Activated CD4-positive, alpha-beta T cell treated with anti-CD3 and anti-CD28 coated beads, Interleukin-2, Interleukin-6, amounts not matched to agents 100 ng/mL and 50 ng/mL, durations not matched to agents 16 hours and 8 hours (primary cell): ENCODE results near the gene GDI1.

Source experiments
- DNase-seq: peaks from one replicate; pipeline ENCODE4 v3.0.0-alpha.2; 2020

GDI1 gene

DNA sequence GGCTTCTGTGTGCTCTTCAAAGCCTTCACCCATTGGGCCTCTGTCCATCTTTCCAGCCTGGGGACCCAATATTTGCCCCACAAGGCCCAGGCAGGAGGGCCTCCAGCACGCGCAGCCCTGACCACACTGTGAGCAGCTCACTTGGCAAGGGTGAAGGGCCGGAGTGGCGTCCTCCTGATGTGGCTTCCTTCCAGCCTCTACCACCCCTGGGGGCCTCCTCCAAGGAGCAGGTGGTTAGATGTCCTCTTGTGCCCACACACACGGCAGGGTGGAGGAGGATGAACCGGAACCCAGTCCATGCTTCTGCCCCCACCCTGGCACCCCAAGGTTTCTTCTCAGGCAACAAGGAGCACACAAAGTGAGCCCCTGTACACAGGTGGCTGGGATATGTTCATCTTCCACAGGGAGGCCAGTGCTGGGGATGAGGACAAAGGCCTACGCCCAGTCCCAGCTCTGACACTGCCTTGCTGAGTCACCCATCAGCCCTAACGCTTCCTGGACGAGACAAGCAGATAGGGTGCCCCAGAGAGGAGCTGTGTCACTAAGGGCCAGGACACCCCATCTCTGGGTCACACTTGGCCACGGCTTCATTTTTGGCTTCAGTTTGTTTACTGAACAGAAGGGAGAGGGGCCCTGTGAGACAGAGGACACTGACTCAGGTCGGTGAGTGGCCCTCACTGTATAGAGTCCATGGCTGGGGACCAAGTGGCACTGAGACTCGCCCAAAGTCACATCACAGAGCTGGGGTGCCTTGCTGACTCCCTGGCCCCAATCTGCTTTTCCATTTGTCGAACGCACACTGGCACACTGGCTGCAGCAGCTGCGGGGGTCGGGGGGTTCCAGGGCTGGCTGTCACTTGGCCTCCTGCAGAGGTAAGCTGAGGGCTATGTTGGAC lies 47.5 kb downstream of the GDI1 start:
- DNase-seq, result peak; percentile 23

DNA sequence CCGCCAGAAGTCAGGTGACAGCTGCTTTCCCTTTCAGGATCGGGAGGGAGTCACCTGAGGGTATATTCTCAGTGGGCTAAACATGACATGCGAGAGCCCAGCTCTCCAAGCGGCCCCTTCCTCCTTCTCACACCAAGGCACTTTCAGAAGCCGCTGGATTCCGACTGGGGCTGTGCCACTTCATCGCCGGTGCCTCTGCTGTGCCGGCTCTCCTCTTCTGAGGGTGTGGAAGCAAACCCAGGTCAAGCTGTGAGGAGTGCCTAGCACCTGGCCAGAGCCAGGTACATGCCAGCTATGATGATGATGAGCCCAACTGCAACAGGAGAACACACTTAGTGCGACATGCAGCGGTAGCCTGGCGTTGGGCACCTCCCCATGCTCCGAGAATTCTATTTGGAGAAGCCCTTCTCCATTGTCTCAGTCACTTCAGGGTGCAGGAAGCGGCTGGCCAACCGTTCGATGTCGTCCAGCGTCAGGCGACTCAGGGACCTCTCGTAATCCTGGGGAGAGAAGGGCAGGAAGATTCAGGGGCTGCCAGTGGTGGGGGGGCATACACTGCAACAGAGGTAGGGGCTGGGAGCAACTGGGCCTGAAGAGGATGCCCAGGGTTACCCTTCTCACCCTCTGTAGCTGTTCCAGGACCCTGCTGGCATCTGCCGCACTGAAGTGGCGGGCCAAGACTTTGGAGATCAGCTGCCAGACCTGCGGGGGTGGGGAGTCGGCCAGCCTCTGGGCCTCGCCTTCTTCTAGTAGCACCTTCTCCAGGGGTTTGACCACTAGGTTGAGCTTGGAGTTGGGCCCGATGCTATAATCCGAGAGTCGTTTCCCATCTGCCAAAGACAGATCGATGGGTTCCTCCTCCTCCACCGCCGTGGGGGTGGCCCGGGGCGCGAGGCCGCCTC lies 48.4 kb downstream of the GDI1 start:
- no peak for DNase-seq

DNA sequence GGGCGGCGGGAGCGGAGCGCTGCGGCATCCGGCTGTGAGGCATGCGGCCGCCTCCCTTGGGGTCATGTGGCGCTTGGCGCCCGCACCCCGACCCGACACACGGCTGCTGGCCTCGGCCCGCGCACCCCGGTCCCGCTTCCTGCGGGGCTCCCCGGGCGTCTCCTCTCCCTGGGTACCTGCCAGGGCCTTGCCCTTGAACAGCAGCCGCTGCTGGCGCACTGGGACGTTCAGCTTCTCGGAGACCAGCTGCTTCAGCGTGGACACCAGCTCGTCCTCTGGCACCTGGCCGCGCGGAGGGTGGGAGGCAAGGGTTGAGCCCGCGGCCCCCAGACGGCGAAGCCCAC lies 49.1 kb downstream of the GDI1 start:
- peak; percentile 43 for DNase-seq

DNA sequence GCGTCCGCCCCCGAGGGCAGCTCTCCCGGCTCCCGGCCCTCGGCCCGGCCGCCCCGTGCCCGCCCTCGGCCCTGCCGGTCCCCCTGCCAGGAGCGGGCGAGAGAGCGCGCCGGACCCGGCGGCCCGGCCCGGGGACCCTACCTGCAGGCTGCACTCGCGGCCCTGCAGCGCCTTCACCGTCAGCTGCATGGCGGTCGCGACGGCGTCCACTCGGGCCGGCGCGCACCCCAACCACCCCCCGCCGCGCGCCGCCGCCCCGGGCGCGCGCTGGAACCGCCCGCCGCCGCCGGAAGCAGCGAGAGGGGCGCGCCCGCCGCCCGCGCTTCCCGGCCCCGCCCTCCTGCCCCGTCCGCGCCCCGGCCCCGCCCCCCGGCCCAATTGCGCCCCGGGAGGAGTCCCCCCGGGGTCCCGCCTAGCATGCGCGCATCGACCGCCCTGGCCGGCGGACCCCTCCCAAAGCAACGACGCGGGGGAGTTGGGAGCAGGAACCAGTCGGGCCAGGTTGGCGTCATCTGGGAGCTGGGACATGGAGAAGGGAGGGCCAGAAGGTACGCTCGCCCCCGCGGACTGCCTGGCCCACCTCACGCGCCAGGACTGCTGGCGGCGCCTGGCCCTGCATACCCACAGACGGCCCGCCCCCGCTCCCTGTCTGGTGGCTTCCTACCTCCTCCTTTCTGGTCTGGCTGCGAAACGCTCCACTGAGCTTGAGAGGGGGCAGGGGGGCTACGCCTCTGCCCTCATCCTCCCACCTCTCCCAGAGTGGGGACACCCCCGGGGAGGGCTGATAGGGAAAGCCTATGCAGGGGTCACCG lies 49.6 kb downstream of the GDI1 start, which contains the start of gene UBL4A:
Gene UBL4A (minus strand): TSS at position 220 of the 812 bp plus-strand sequence. CDS start 31 bp downstream, at position 189.
- DNase-seq, result peak; percentile 71

DNA sequence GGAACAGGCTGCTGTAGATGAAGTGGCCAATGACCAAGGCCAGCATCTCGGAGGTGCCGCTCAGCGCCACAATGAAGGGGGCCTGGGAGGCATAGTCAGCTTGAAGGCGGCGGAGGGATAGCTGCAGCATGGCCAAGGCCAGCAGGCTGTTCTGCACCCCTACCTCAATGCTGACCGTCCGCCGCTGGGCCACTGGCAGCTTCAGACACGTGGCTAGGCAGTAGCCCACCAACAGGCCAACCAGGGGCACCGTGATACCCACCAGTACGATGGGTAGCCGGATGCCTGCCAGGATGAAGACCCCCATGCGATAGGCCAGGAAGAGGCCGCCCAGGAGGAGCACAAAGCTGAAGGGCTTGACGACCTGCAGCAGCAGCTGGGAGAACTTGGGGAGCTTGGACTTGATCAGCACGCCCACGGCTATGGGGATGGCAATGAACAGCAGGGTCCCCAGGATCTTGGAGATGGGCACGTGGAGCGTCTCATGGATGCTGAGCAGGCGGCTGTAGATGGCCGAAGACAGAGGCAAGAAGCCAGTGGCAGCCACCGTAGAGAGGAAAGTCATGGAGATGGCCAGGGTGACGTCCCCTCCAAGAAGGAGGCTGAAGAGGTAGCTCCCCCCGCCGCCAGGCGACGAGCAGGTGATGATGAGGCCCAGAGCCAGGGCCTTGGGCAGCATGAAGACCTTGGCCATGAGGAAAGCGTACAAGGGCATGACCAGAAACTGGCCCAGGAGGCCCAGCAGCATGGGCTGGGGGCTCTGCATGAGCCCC lies 50.8 kb downstream of the GDI1 start:
- DNase-seq, result no peak

DNA sequence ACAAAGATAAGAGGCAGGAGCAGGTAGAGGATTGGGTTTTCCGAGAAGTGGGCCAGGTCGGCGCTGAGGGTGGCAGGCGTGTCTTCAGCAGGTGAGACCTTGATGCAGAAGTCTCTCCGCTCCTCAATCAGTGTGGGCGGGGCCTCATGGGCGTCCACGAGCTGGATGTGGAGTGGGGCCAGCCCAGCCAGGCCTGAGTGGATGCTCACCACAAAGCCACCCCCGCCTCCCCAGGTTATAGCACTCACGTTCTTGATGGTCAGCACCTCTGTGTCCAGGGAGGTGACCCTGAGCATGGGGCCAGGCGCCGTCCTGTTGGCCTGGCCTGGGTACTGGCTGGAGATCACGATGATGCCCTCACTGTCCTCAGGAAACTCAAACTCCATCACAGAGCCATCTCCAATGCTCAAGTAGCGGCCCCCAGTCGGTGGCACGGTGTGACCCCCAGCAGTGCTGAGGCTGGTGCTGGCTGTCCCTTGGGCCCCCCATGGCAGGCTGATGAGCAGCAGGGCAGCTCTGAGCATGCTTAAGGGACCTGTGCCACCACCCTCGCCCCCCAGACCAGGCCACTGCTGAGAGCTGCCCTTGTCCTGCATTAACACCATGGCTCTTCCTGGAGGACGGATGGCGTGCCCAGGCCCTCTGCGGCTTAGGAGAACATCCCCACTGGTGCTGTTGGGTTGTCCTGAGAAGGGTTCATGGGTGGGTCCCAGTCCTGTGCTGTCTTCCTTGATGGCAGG lies 51.6 kb downstream of the GDI1 start:
- no peak for DNase-seq

DNA sequence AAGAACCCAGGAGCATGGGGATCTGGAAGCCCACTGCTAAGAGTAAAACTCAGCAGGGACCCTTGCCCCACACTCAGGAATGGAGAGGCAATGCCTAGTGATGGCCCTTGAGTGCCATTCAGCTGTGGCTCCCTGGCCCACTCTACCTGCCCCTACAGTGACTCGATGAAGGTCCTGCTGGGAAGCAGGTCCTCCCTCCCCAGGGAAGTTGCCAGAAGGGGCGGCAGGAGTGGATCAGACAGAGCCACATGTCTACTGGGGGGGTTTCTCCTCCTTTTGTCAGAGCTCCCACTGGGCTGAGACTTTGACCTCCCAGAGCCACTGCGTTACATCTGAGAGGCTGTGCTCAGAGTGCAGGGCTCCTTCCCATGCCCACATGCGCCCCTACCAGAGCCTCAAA lies 52.2 kb downstream of the GDI1 start:
- DNase-seq, result no peak

DNA sequence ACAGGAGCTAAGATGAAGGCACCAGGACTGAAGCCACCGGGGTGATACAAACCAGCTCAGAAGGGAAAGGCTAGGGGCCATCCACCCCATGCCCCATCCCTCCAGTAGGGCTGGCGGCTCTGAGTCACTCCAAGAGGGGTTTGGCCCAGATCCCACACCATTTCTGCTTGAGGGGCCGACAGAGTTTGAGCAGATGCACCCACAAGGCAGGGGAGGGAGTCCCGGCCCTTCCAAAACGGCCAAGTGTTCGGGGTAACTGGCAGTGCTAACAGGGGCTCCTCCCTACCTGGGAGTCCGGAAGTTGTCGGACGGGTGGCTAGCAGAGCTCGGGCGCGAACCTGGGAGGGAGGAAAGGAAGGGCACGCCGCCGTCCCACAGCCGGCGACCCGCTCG lies 53.1 kb downstream of the GDI1 start:
- peak; percentile 45 for DNase-seq

DNA sequence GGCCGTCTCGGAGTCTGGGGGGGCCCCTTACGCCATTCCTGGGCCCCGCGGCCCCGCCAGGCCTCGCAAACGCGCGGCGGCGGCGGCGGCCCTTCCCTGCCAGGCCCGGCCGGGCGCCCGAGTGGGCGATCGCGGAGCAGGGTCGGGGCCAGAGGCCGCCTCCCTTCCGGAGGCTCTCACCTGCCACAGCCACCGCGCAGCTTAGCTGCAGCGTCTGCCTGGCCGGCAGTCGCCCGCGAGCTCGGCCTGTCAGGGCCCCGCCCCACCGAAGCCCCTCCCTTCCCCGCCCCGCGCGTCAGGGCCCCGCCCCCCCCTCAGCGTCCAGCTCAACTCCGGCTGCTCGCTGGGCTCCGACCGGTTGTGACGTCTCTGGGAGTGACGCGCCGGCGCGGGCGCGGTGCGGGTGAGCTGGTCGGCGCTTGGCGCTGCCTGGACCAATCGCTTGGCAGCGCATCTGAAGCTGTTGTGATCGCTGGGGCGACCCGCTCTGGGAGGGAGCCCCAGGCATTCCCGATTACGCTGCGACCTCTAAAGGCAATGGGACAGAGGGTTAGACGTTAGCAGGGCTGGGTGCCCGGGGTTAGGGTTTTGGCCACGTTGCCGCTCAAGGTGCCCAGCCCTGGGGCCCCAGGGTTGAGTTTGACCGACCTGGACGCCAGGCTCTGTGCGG lies 53.6 kb downstream of the GDI1 start, which contains the start of gene SLC10A3:
Gene SLC10A3 (minus strand): TSS at position 216 of the 670 bp plus-strand sequence. CDS start 1,689 bp downstream, outside the sequence.
- peak; percentile 95 for DNase-seq
